ENCODE data around the gene RHPN2. TPM values are rescaled to one million over a fixed set of nuclear protein-coding genes. Genes with fewer than 3 reads are reported as not detected.

RHPN2 gene
- total RNA-seq, 1 experiment from 2014 or later, result 29.2 TPM

DNA sequence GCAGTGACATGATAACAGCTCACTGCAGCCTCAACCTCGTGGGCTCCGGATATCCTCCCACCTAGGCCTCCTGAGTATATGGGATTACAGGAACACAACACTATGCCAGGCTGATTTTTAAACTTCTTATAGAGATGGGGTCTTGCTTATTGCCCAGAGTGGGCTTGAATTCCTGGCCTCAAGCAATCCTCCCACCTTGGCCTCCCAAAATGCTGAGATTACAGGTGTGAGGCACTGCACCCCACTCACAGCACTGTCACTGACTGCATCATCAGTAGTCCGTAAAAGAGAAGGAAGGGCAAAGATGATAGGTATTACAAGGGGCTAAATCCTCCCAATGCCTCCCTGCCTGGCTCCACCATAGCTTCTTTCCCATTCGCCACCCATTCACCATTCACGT lies 4.1 kb downstream of the RHPN2 start:
- Mint-ChIP-seq H3K9me3 (no peaks in the 10 kb centered on the region), H3K4me1 (peaks cover 27 to 30% of the 10 kb centered on the region in 2 experiments), H3K27me3 (ENCODE audit: low read depth) (peaks cover 3% of the 10 kb centered on the region), H3K36me3 (ENCODE audit: insufficient read depth in 1 of 3, low read depth in 3 of 3) (peaks cover 0 to 6% (median 0%) of the 10 kb centered on the region in 3 experiments; a peak in 2 of 7 replicates), H3K4me3 (no peak overlapping the region), H3K27ac (peak overlapping the region in 2 of 3 experiments; percentile 9 to 57; a peak in 3 of 7 replicates)
- Histone ChIP-seq H3T11ph (ENCODE audit: low read length) (no peak overlapping the region), H4K5ac (ENCODE audit: insufficient read length, low read depth, low read length) (no peak overlapping the region), H3K23ac (ENCODE audit: insufficient read length, low read depth, low read length) (no peak overlapping the region), H2BK12ac (ENCODE audit: insufficient read length, low read depth, low read length) (no peak overlapping the region), H2AK5ac (ENCODE audit: insufficient read length, low read length) (no peak overlapping the region), H3K9me3 (ENCODE audit: control insufficient read depth, low read depth, low read length) (no peaks in the 10 kb centered on the region), H2BK120ac (ENCODE audit: low read depth, low read length, poor library complexity, severe bottlenecking) (no peak overlapping the region), H3K4me1 (ENCODE audit: insufficient read depth, low read length) (no peaks in the 10 kb centered on the region; the same call in 1 of the 2 replicates), H2AFZ (ENCODE audit: low read length) (no peak overlapping the region), H3K56ac (ENCODE audit: insufficient read length, low read depth, low read length) (no peak overlapping the region), H2BK20ac (ENCODE audit: low read depth, low read length, poor library complexity, severe bottlenecking) (no peak overlapping the region), H2BK5ac (ENCODE audit: insufficient read length, low read length) (no peak overlapping the region), H4K8ac (replicated peaks; ENCODE audit: insufficient read length, low read depth, low read length) (no peak overlapping the region), H2BK15ac (ENCODE audit: low read depth, low read length) (no peak overlapping the region), H4K20me1 (ENCODE audit: control insufficient read depth, insufficient read depth, insufficient read length) (no peaks in the 10 kb centered on the region), H3K79me1 (ENCODE audit: insufficient read depth, low read depth, low read length, poor library complexity, severe bottlenecking) (peaks cover 6% of the 10 kb centered on the region), H3K27ac (ENCODE audit: insufficient read length, low read depth, low read length) (no peak overlapping the region), H3K27me3 (ENCODE audit: insufficient read depth, low read length) (no peaks in the 10 kb centered on the region), H3K4ac (ENCODE audit: low read depth, low read length) (no peak overlapping the region), H4K91ac (ENCODE audit: insufficient read length, low read depth, low read length) (no peak overlapping the region), H3K9ac (ENCODE audit: extremely low read depth, insufficient read length, low read length) (no peak overlapping the region), H3K18ac (ENCODE audit: insufficient read length, low read depth, low read length) (no peak overlapping the region), H3K14ac (ENCODE audit: insufficient read depth, low read length) (no peak overlapping the region), H3K79me2 (ENCODE audit: insufficient read depth, low read length) (peaks cover 13% of the 10 kb centered on the region), H3K4me2 (ENCODE audit: insufficient read depth, insufficient read length, low read length) (no peak overlapping the region), H3K23me2 (ENCODE audit: insufficient read length, low read depth, low read length, poor library complexity, severe bottlenecking) (peaks cover 17% of the 10 kb centered on the region)
- no peak for TF ChIP-seq CTCF (conservative IDR thresholded peaks at IDR 0.05)
- no CpG with 5 or more reads among the region's 5 CpGs for WGBS (ENCODE audit: extremely low coverage, insufficient read length, low lambda C conversion rate)
- DNase-seq, result no peak

Data from H9 (cell line).